Measurements from ENCODE around the gene SMIM1. TPM values are rescaled to one million over a fixed set of nuclear protein-coding genes. Genes with fewer than 3 reads are reported as not detected.

The SMIM1 gene
- polyA plus RNA-seq, 1 donor (not counting 4 experiments of a cell fraction or from before 2014, with no cell fraction given) = 0.79 TPM

DNA sequence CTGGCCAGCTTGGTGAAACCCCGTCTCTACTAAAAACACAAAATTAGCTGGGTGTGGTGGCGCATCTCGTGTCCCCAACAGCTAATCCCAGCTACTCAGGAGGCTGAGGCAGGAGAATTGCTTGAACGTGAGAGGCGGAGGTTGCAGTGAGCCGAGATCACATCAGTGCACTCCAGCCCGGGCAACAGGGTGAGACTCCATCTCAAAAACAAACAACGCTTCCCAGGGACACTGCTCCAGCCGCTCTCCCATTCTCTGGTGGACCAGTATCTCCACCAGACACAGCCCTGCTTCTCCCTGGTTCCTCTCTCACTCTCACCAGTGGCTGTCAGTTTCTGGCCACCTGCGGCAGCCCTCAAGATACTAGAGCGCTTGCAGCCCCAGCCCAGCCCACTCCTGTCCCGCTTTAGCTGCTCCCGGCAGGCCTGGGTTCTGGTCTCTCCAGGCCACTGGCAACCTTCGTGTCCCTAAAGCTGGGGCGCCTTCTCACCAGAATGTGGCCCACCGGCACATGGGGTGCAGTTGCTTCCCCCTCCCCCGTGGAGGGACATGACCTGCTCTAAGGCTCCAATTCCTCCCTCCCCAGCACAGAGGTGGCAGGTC is 44.7 kb downstream of the SMIM1 start:
- TF ChIP-seq, protein P1, sequence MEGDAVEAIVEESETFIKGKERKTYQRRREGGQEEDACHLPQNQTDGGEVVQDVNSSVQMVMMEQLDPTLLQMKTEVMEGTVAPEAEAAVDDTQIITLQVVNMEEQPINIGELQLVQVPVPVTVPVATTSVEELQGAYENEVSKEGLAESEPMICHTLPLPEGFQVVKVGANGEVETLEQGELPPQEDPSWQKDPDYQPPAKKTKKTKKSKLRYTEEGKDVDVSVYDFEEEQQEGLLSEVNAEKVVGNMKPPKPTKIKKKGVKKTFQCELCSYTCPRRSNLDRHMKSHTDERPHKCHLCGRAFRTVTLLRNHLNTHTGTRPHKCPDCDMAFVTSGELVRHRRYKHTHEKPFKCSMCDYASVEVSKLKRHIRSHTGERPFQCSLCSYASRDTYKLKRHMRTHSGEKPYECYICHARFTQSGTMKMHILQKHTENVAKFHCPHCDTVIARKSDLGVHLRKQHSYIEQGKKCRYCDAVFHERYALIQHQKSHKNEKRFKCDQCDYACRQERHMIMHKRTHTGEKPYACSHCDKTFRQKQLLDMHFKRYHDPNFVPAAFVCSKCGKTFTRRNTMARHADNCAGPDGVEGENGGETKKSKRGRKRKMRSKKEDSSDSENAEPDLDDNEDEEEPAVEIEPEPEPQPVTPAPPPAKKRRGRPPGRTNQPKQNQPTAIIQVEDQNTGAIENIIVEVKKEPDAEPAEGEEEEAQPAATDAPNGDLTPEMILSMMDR (optimal IDR thresholded peaks at IDR 0.05 in 1 of 3, IDR thresholded peaks at IDR 0.05 in 1 of 3, conservative IDR thresholded peaks at IDR 0.05 in 1 of 3; ENCODE audit: extremely low read depth in 1 of 3, insufficient read depth in 2 of 3, low read length in 3 of 3) = no peak
- no peak for TF ChIP-seq EZH2 (IDR thresholded peaks at IDR 0.05; ENCODE audit: low read length)
- Histone ChIP-seq H2AFZ (ENCODE audit: control insufficient read depth, low read length) (no peak overlapping the region), H3K9me3 (ENCODE audit: control insufficient read depth, low read depth, low read length) (no peaks in the 10 kb centered on the region), H3K4me3 (ENCODE audit: control insufficient read depth in 2 of 3, extremely low read depth in 1 of 3, insufficient read depth in 2 of 3, low read depth in 1 of 3, low read length in 3 of 3) (no peak overlapping the region), H4K20me1 (ENCODE audit: control insufficient read depth, extremely low read depth, insufficient read depth, low read length) (no peaks in the 10 kb centered on the region), H3K36me3 (ENCODE audit: control insufficient read depth in 2 of 2, extremely low read depth in 1 of 2, insufficient read depth in 2 of 2, low read length in 2 of 2) (peaks cover 3 to 13% of the 10 kb centered on the region in 2 experiments), H3K4me1 (ENCODE audit: control insufficient read depth, extremely low read depth, insufficient read depth, low read length) (peaks cover 12% of the 10 kb centered on the region), H3K9me1 (ENCODE audit: control insufficient read depth, extremely low read depth, insufficient read depth, low read length) (no peaks in the 10 kb centered on the region), H3K9ac (ENCODE audit: control insufficient read depth, extremely low read depth, insufficient read depth, low read length) (no peak overlapping the region), H3K79me2 (ENCODE audit: control insufficient read depth, insufficient read depth, low read length) (no peaks in the 10 kb centered on the region), H3K27ac (ENCODE audit: control insufficient read depth, insufficient read depth, low read length) (no peak overlapping the region), H3K4me2 (ENCODE audit: control insufficient read depth, extremely low read depth, insufficient read depth, low read depth, low read length) (no peak overlapping the region), H3K27me3 (ENCODE audit: control insufficient read depth, extremely low read depth, insufficient read depth, low read length) (no peaks in the 10 kb centered on the region)
- DNase-seq (ENCODE audit: low read depth, low spot score) (no peak), FAIRE-seq (no peak)
- dilution Hi-C loops (cut with MboI; ENCODE audit: extremely low pct_ligation_motif_present, low sequenced_read_pairs) = no loop called here

- Histone ChIP-seq H3K9me1 (ENCODE audit: control insufficient read depth, extremely low read depth, insufficient read depth, low read length) (no peaks in the 10 kb centered on the region), H3K9me3 (ENCODE audit: control insufficient read depth, low read depth, low read length) (no peaks in the 10 kb centered on the region), H3K4me2 (ENCODE audit: control insufficient read depth, extremely low read depth, insufficient read depth, low read depth, low read length) (no peak overlapping the region), H2AFZ (ENCODE audit: control insufficient read depth, low read length) (no peak overlapping the region), H3K9ac (ENCODE audit: control insufficient read depth, extremely low read depth, insufficient read depth, low read length) (no peak overlapping the region), H3K36me3 (ENCODE audit: control insufficient read depth in 2 of 2, extremely low read depth in 1 of 2, insufficient read depth in 2 of 2, low read length in 2 of 2) (peaks cover 10 to 19% of the 10 kb centered on the region in 2 experiments), H3K27me3 (ENCODE audit: control insufficient read depth, extremely low read depth, insufficient read depth, low read length) (no peaks in the 10 kb centered on the region), H3K4me3 (ENCODE audit: control insufficient read depth in 2 of 3, extremely low read depth in 1 of 3, insufficient read depth in 2 of 3, low read depth in 1 of 3, low read length in 3 of 3) (no peak overlapping the region), H3K4me1 (ENCODE audit: control insufficient read depth, extremely low read depth, insufficient read depth, low read length) (peaks cover 12% of the 10 kb centered on the region), H3K27ac (ENCODE audit: control insufficient read depth, insufficient read depth, low read length) (no peak overlapping the region), H3K79me2 (ENCODE audit: control insufficient read depth, insufficient read depth, low read length) (no peaks in the 10 kb centered on the region), H4K20me1 (ENCODE audit: control insufficient read depth, extremely low read depth, insufficient read depth, low read length) (no peaks in the 10 kb centered on the region)
- FAIRE-seq (no peak), DNase-seq (ENCODE audit: low read depth, low spot score) (no peak)
- TF ChIP-seq, protein P1 (optimal IDR thresholded peaks at IDR 0.05 in 1 of 3, IDR thresholded peaks at IDR 0.05 in 1 of 3, conservative IDR thresholded peaks at IDR 0.05 in 1 of 3; ENCODE audit: extremely low read depth in 1 of 3, insufficient read depth in 2 of 3, low read length in 3 of 3) = no peak
- no peak for TF ChIP-seq EZH2 (IDR thresholded peaks at IDR 0.05; ENCODE audit: low read length)
- dilution Hi-C loops (cut with MboI; ENCODE audit: extremely low pct_ligation_motif_present, low sequenced_read_pairs) = no loop called here
These were observed 45.5 kb downstream of the SMIM1 start for GRCh38 chr1:3817821-3818597.
